Liver (tissue), 9 donors: Measurements from ENCODE around the gene FAU. TPM values are rescaled to one million over a fixed set of nuclear protein-coding genes. Genes with fewer than 3 reads are reported as not detected.

Experiments
- DNase-seq: peaks from one replicate; pipeline ENCODE4 v3.0.0-alpha.2; 2017; ENCODE audit warnings: low spot score
- H3K27ac ChIP-seq, 2 donors: one replicate each; pipeline ENCODE4 v1.7.0; 2013; ENCODE audit warnings: inconsistent platforms in 2 of 2, low read length in 2 of 2, control low read depth in 1 of 2, low read depth in 1 of 2, mild to moderate bottlenecking in 1 of 2
- H3K27me3 ChIP-seq, 4 donors: one replicate each; pipeline versions ENCODE4 v1.6.1 to v1.7.0; 2013; ENCODE audit warnings: low read length in 3 of 4, inconsistent platforms in 1 of 4, mild to moderate bottlenecking in 1 of 4, moderate library complexity in 1 of 4; ENCODE audit not compliant: control insufficient read depth in 4 of 4, insufficient read depth in 4 of 4
- H3K36me3 ChIP-seq, 4 donors: one replicate each; pipeline versions ENCODE4 v1.6.1 to v1.7.0; 2013; ENCODE audit warnings: low read length in 3 of 4, mild to moderate bottlenecking in 3 of 4, low read depth in 1 of 4, moderate library complexity in 1 of 4; ENCODE audit not compliant: control insufficient read depth in 4 of 4, insufficient read depth in 3 of 4
- H3K4me1 ChIP-seq, 4 donors: one replicate each; pipeline versions ENCODE4 v1.6.1 to v1.7.0; 2013; ENCODE audit warnings: low read length in 3 of 4, mild to moderate bottlenecking in 3 of 4, moderate library complexity in 1 of 4; ENCODE audit not compliant: control insufficient read depth in 4 of 4, insufficient read depth in 4 of 4
- H3K4me3 ChIP-seq, 3 donors: one replicate each; pipeline versions ENCODE4 v1.6.1 to v1.7.0; 2013; ENCODE audit warnings: low read length in 3 of 3, control low read depth in 1 of 3, low read depth in 1 of 3, mild to moderate bottlenecking in 1 of 3
- H3K9ac ChIP-seq, 2 donors: one replicate each; pipeline ENCODE4 v1.7.0; 2013; ENCODE audit warnings: low read length in 2 of 2, mild to moderate bottlenecking in 2 of 2, moderate library complexity in 2 of 2, control low read depth in 1 of 2, low read depth in 1 of 2
- H3K9me3 ChIP-seq, 4 donors: one replicate each; pipeline versions ENCODE4 v1.6.1 to v1.7.0; 2013; ENCODE audit warnings: low read length in 3 of 4; ENCODE audit not compliant: control insufficient read depth in 4 of 4
- ATF3 ChIP-seq: IDR thresholded peaks from 2 replicates; pipeline ENCODE4 v1.6.1; 2016; ENCODE audit warnings: antibody characterized with exemption
- CTCF ChIP-seq: fragments of 150-350 bp; IDR thresholded peaks from 2 replicates; pipeline ENCODE4 v1.5.1; 2017; ENCODE audit warnings: improper control_type of control experiment, low read depth, low read length; ENCODE audit not compliant: missing input control
- EGR1 ChIP-seq, 2 donors: IDR thresholded peaks; 2 replicates each; pipeline ENCODE4 v1.6.1; 2016 to 2018; ENCODE audit warnings: antibody characterized with exemption in 2 of 2, low read depth in 2 of 2
- FOXA1 ChIP-seq: IDR thresholded peaks from 2 replicates; pipeline ENCODE4 v1.6.1; 2016; ENCODE audit warnings: antibody characterized with exemption
- FOXA2 ChIP-seq: IDR thresholded peaks from 2 replicates; pipeline ENCODE4 v1.6.1; 2016; ENCODE audit warnings: antibody characterized with exemption
- GABPA ChIP-seq, 2 donors: IDR thresholded peaks in 1 of 2; conservative IDR thresholded peaks in 1 of 2; 2 replicates each; pipeline ENCODE4 v1.6.1; 2016; ENCODE audit warnings: antibody characterized with exemption in 2 of 2, mild to moderate bottlenecking in 1 of 2, moderate library complexity in 1 of 2
- HNF4A ChIP-seq, 2 donors: conservative IDR thresholded peaks; 2 replicates each; pipeline ENCODE4 v1.6.1; 2016; ENCODE audit warnings: antibody characterized with exemption in 2 of 2, mild to moderate bottlenecking in 2 of 2
- HNF4G ChIP-seq: IDR thresholded peaks from 2 replicates; pipeline ENCODE4 v1.6.1; 2016; ENCODE audit warnings: antibody characterized with exemption
- JUND ChIP-seq, 2 donors: IDR thresholded peaks; 2 replicates each; pipeline ENCODE4 v1.6.1; 2016; ENCODE audit warnings: antibody characterized with exemption in 2 of 2
- MAX ChIP-seq: IDR thresholded peaks from 2 replicates; pipeline ENCODE4 v1.6.1; 2016; ENCODE audit warnings: antibody characterized with exemption
- NR2F2 ChIP-seq: IDR thresholded peaks from 2 replicates; pipeline ENCODE4 v1.6.1; 2016; ENCODE audit warnings: antibody characterized with exemption
- RAD21 ChIP-seq, 2 donors: IDR thresholded peaks; 2 replicates each; pipeline ENCODE4 v1.6.1; 2016; ENCODE audit warnings: antibody characterized with exemption in 2 of 2, mild to moderate bottlenecking in 2 of 2
- REST ChIP-seq: IDR thresholded peaks from 2 replicates; pipeline ENCODE4 v1.6.1; 2016; ENCODE audit warnings: antibody characterized with exemption, mild to moderate bottlenecking
- RXRA ChIP-seq, 2 donors: IDR thresholded peaks; 2 replicates each; pipeline ENCODE4 v1.6.1; 2017 to 2018; ENCODE audit warnings: antibody characterized with exemption in 2 of 2, mild to moderate bottlenecking in 1 of 2
- SP1 ChIP-seq: IDR thresholded peaks from 2 replicates; pipeline ENCODE4 v1.6.1; 2018; ENCODE audit warnings: antibody characterized with exemption, mild to moderate bottlenecking
- TAF1 ChIP-seq: conservative IDR thresholded peaks from 2 replicates; pipeline ENCODE4 v1.6.1; 2016; ENCODE audit warnings: antibody characterized with exemption, mild to moderate bottlenecking
- YY1 ChIP-seq: IDR thresholded peaks from 2 replicates; pipeline ENCODE4 v1.6.1; 2016; ENCODE audit warnings: antibody characterized with exemption, mild to moderate bottlenecking
- ZBTB33 ChIP-seq: IDR thresholded peaks from 2 replicates; pipeline ENCODE4 v1.6.1; 2016; ENCODE audit warnings: antibody characterized with exemption
- WGBS: extraction: QIAGEN DNeasy Blood & Tissue Kit; methylation state at CpG from one replicate; pipeline ENCODE4 v1.1.7; 2013; 5-methylcytosine and 5-hydroxymethylcytosine counted together
- polyA plus RNA-seq, 2 donors: library from polyadenylated mRNA; stranded (reverse) in 1 of 2; unstranded in 1 of 2; fragments of 200-250 nt in 1 of 2; fragments of >200 nt in 1 of 2; fragmentation: Nextera tagmentation in 1 of 2; extraction: Ambion mirVana in 1 of 2; gene quantifications; one replicate each; pipeline versions ENCODE4 v1.2.1 to v1.2.3, GENCODE V29; 2013 to 2015
- total RNA-seq, 2 donors: library from RNA; depleted of rRNA; stranded (reverse); fragments of >200 nt; gene quantifications; one replicate each; pipeline ENCODE4 v1.2.3, GENCODE V29; 2014
- donor health status: healthy.
- donor health status: healthy.
- donor health status: healthy.
- donor health status: healthy.
- donor health status: healthy.

FAU gene
- total and polyA plus RNA-seq, 4 donors = 199 to 535 (median 362) TPM

GRCh38 chr11:65107751-65108468 is 14.0 kb downstream of the FAU start:
- 96% methylated on average over 52 of the region's 52 CpGs for WGBS
- DNase-seq = no peak
- H3K4me3 ChIP-seq = no peak overlapping the region
- H3K27ac ChIP-seq = no peak overlapping the region
- no peaks in the 10 kb centered on the region for H3K9me3 ChIP-seq
- H3K27me3 ChIP-seq = no peaks in the 10 kb centered on the region
- H3K4me1 ChIP-seq = peaks cover 11 to 39% (median 26%) of the 10 kb centered on the region in 4 donors
- H3K36me3 ChIP-seq = peaks cover 3 to 13% (median 8%) of the 10 kb centered on the region in 4 donors
- no peak overlapping the region for H3K9ac ChIP-seq
- TF ChIP-seq FOXA1 = no peak

- 96% methylated on average over 15 of the region's 15 CpGs for WGBS
- peaks cover 13 to 40% (median 28%) of the 10 kb centered on the region in 4 donors for H3K4me1 ChIP-seq
- H3K4me3 ChIP-seq = no peak overlapping the region
- no peak for DNase-seq
- H3K27me3 ChIP-seq = no peaks in the 10 kb centered on the region
- H3K36me3 ChIP-seq = peaks cover 3 to 13% (median 8%) of the 10 kb centered on the region in 4 donors
- no peak overlapping the region for H3K9ac ChIP-seq
- H3K27ac ChIP-seq = no peak overlapping the region
- no peak for TF ChIP-seq YY1
- TF ChIP-seq RXRA (IDR thresholded peaks at IDR 0.05) = no peak
- TF ChIP-seq JUND (IDR thresholded peaks at IDR 0.05) = no peak
- TF ChIP-seq SP1 = no peak
- TF ChIP-seq MAX = no peak
- TF ChIP-seq HNF4G = no peak
- no peak for TF ChIP-seq FOXA2
- no peak for TF ChIP-seq FOXA1
- no peak for TF ChIP-seq CTCF
- TF ChIP-seq TAF1 = no peak
- no peak for TF ChIP-seq ZBTB33
- no peak for TF ChIP-seq NR2F2
- no peak for TF ChIP-seq EGR1 (IDR thresholded peaks at IDR 0.05; ENCODE audit: low read depth in 2 of 2)
- no peak for TF ChIP-seq HNF4A (conservative IDR thresholded peaks at IDR 0.05)
- no peak for TF ChIP-seq ATF3
- no peak for TF ChIP-seq RAD21 (IDR thresholded peaks at IDR 0.05)
- TF ChIP-seq GABPA (IDR thresholded peaks at IDR 0.05 in 1 of 2, conservative IDR thresholded peaks at IDR 0.05 in 1 of 2) = no peak
- TF ChIP-seq REST = no peak
- no peaks in the 10 kb centered on the region for H3K9me3 ChIP-seq
Observed at GRCh38 chr11:65107078-65107477, 14.9 kb downstream of the FAU start.
